GM18517 (cell line): ENCODE results near the gene ITSN1.
"Not testable (repeated sequence)": the region's sequence is repeated elsewhere in the genome, so short reads cannot be mapped to it uniquely, and the experiment has no call there.

Experiments used
- ATAC-seq: cut with Tn5 transposase; IDR thresholded peaks from one replicate; pipeline ENCODE4 v1.9.1; 2021; ENCODE audit warnings: mild to moderate bottlenecking, moderate library complexity; ENCODE audit not compliant: unreplicated experiment

ITSN1 gene

GRCh38 chr21:33915368-33916199 lies 273.3 kb downstream of the ITSN1 start, which contains the start of gene ATP5PO:
ATP5PO (minus strand) TSS chr21:33915804; CDS start chr21:33915763, 41 bp downstream.
- peak; percentile 97 for ATAC-seq

GRCh38 chr21:33916200-33916567 lies 273.9 kb downstream of the ITSN1 start:
- no peak for ATAC-seq

- ATAC-seq, result no peak
Measured at GRCh38 chr21:33917421-33917820, 275.1 kb downstream of the ITSN1 start.

- ATAC-seq, result no peak
Measured at GRCh38 chr21:33924079-33924765, 281.9 kb downstream of the ITSN1 start.

- no peak for ATAC-seq
Measured at GRCh38 chr21:33924766-33925100, 282.4 kb downstream of the ITSN1 start.

- ATAC-seq, result not testable (repeated sequence)
Measured at GRCh38 chr21:33926248-33926647, 283.9 kb downstream of the ITSN1 start.

GRCh38 chr21:33931052-33931798 lies 288.9 kb downstream of the ITSN1 start:
- not testable (repeated sequence) for ATAC-seq

- ATAC-seq, result no peak
Measured at GRCh38 chr21:33931799-33932390, 289.6 kb downstream of the ITSN1 start.

GRCh38 chr21:33932731-33933130 lies 290.4 kb downstream of the ITSN1 start:
- ATAC-seq, result no peak

- ATAC-seq, result no peak
Measured at GRCh38 chr21:33936301-33937038, 294.2 kb downstream of the ITSN1 start.

- no peak for ATAC-seq
Measured at GRCh38 chr21:33937146-33937545, 294.8 kb downstream of the ITSN1 start.

GRCh38 chr21:33937931-33938339 lies 295.6 kb downstream of the ITSN1 start:
- no peak for ATAC-seq

GRCh38 chr21:33938381-33938780 lies 296.1 kb downstream of the ITSN1 start:
- no peak for ATAC-seq

GRCh38 chr21:33939226-33939625 lies 296.9 kb downstream of the ITSN1 start:
- no peak for ATAC-seq

- no peak for ATAC-seq
Measured at GRCh38 chr21:33940164-33940880, 298.0 kb downstream of the ITSN1 start.

GRCh38 chr21:33940881-33941245 lies 298.6 kb downstream of the ITSN1 start:
- ATAC-seq, result no peak

- no peak for ATAC-seq
Measured at GRCh38 chr21:33942426-33942825, 300.1 kb downstream of the ITSN1 start.

- ATAC-seq, result no peak
Measured at GRCh38 chr21:33943293-33943692, 301.0 kb downstream of the ITSN1 start.

- ATAC-seq, result no peak
Measured at GRCh38 chr21:33944185-33944763, 302.0 kb downstream of the ITSN1 start.
